T47D (cell line): Measurements from ENCODE around the gene MNT.

Experiments
- DNase-seq, 2 experiments: peaks; one replicate each; pipeline versions ENCODE4 v3.0.0 to v3.0.0-alpha.2; 2011 to 2012; ENCODE audit warnings: low read depth in 1 of 2, low spot score in 1 of 2
- JUND ChIP-seq: IDR thresholded peaks from 2 replicates; pipeline ENCODE4 v1.6.1; 2012; ENCODE audit warnings: low read depth
- in situ Hi-C: cut with HindIII; loops from 2 replicates; pipeline ENCODE4 v1.10.0; 2016; ENCODE audit warnings: low sequenced_read_pairs, low pct_unique_long_range_greater_than_20kb

Gene MNT

DNA sequence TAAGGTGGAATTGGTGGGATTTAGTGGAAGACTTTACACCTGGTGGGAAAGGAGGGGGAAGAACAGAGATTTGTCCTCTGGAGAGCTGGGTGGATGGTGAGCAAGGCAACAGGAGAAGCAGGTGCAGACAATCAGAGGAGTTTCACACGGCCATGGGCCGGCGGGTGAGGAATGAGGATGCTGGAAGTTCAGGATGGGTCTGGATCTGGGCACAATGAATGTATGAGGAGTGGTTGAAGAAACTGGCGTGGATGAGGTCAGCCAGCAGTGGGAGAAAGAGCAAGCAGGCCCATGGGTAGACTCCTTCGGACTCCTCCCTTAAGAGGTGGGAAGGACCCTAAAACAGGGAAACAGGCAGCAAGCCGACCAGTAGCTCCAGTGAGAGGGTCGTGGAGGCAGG is 10.1 kb upstream of the MNT start:
- no peak for TF ChIP-seq JUND
- in situ Hi-C loops = no loop called here

GRCh38 chr17:2406903-2407790 is 6.3 kb upstream of the MNT start:
- DNase-seq = no peak
- in situ Hi-C loops = no loop called here
- TF ChIP-seq JUND = no peak

More for the DNA sequence above, 10.1 kb upstream of the MNT start:
- no peak for DNase-seq

DNA sequence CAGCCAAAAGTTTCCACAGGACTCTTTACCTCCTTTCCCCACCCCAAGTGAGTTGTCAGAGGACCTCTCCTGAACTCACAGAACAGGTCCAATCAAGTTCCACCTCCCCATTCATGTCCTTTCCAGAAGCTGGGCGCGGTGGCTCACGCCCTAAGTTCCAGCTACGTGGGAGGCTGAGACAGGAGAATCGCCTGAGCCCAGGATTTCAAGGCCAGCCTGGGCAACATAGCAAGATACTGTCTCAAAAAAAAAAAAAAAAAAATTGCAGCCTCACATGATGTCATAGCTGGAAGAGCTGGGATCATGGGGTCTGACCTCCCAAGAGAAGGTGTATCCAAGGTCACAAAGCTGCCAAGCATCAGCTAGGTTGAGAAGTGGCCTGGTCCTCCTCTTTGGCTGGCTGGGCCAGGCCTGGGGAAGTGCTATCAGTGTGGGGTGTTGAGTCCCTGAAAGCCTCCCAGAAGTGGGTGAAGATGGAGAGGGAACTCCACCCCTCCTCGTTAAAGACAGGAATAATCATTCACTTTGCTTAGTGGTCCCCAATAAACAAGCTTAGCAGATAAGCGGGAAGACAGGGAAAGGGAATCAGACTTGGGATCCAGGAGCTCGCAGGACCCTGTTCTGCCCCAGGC is 5.5 kb upstream of the MNT start:
- no peak for DNase-seq
- TF ChIP-seq JUND = no peak
- in situ Hi-C loops = no loop called here

DNA sequence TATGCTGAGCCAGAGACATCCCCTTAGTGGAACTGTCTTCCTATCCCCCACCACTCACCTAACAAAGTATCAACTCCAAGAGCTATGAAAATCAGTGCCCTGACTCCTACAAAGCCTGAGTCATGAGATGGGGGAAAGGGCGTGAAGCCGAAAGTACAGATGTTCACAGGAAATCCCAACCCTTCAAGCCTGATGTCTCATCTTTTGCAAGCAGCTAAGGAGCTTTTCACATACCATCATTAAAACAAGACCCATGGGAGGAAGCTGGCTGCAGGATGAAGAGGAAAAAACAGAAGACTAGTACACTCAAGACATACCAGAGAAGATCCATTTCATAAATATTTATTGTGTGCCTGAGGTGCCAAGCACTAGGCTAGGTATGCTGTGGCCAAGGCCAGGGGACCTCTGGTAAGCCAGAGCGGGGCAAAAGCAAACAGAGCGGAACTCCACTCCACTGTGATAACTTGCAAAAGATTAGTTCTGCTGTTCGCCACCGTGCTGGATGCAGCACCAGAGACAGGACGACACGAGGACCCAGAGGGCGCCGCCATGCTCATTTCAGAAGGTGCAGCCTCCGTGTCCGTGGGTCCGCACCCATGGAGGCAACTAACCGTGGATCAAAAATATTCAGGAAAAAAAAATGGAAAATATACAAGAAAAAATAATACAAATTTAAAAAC is 4.5 kb upstream of the MNT start:
- in situ Hi-C loops = no loop called here
- TF ChIP-seq JUND = no peak
- no peak for DNase-seq

DNA sequence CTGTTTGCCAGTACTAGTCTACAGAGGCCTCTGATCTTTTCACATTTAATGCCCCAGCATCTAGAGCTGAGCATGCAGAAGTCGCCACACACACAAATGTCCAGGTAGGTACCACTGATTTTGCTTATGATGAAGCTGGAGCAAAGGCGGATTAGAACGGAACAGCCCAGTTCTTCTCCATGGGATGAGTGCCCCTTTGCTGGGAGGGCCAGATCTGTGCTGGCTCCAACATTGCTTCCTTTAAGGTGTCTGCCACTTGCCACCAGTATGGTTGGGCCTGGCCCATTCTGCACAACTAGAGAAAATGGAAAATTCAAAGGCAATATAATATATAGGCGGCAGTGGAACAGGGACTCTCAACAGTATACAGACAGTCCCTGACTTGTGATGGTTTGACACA is 2.2 kb upstream of the MNT start:
- DNase-seq = no peak
- in situ Hi-C loops = no loop called here
- TF ChIP-seq JUND = no peak

DNA sequence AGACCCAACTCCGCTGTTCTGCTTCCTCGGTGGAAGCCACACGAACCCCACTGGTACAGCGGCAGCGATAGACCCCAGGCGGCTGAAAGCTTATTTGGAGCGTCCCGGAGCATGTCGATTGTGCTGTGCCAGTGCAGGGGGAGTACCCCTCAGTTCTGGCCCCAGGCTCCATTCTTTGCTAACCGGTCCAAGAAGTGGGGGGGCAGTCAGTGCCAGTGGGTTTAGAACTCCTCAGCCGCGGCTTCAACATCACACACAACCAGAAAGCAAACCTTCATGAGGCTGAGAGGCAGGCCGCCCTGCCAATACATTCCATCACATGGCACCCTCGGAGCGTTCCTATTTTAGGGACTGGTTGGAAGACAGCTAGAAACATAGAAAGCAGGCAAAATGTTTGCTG is 1.7 kb upstream of the MNT start:
- in situ Hi-C loops = no loop called here
- no peak for TF ChIP-seq JUND
- no peak for DNase-seq

- peak; percentile 79 to 99 for DNase-seq
- no peak for TF ChIP-seq JUND
- in situ Hi-C loops = no loop called here
Observed at GRCh38 chr17:2401426-2402221, 764 bp upstream of the MNT start.

- DNase-seq = peak in 1 of 2 experiments; percentile 49
- no peak for TF ChIP-seq JUND
- in situ Hi-C loops = no loop called here
Observed at GRCh38 chr17:2400474-2400866, 390 bp downstream of the MNT start.

- in situ Hi-C loops = no loop called here
- TF ChIP-seq JUND = no peak
- peak; percentile 86 to 96 for DNase-seq
Observed at GRCh38 chr17:2399572-2400473, 1.0 kb downstream of the MNT start.

DNA sequence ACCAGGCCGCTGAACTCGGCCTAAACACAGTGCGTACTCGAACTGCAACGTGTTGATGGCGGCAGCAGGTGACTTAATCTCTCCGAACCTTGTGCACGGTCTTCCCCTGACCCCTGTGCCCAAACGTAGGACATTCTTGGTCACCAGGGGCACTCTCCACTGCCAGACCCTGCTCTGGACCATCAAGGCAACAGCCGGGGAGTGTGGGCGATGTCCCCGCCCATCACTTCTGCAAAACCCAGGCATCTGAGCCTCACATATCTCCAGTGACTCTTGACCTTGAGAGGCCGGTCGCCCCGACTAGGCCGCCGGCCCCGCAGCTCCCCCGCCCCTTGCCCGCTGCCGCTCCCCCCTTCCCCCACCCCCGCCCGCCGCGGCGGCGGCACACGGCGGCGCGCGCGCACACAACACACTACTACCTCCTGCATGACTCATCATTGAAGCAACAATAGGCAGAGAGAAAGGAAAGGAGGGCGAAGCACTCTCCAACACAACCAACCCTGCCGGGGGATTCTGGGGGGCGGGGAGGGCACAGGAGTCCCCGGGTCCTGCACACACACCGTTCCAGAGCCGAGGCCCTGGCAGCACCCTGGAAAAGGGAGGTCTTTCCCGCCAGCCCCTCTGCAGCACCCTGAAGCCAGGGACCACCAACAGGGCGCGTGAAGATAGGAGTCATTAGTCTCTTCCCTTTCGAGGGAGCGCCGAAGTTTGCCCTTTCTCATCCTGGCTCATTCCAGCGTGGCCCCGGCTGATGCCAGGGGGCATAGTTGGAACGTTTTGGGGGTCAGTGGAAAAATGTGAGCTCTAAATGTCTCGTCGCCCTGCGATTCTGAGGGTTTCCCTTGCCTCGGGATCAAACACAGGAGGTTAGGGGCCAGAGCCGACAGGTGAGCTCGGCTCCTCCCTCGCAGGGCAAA is 1.9 kb downstream of the MNT start:
- no peak for TF ChIP-seq JUND
- in situ Hi-C loops = no loop called here

More for the DNA sequence above, 1.9 kb downstream of the MNT start:
- DNase-seq = peak in 1 of 2 experiments; percentile 64
